ENCODE data around the gene RNF128. TPM values are rescaled to one million over a fixed set of nuclear protein-coding genes. Genes with fewer than 3 reads are reported as not detected.

The RNF128 gene
- total and polyA plus RNA-seq, 2 of the 13 experiments (the other 11 are each of a cell fraction or from before 2014, with no cell fraction given), result 18.5 to 43.5 TPM

DNA sequence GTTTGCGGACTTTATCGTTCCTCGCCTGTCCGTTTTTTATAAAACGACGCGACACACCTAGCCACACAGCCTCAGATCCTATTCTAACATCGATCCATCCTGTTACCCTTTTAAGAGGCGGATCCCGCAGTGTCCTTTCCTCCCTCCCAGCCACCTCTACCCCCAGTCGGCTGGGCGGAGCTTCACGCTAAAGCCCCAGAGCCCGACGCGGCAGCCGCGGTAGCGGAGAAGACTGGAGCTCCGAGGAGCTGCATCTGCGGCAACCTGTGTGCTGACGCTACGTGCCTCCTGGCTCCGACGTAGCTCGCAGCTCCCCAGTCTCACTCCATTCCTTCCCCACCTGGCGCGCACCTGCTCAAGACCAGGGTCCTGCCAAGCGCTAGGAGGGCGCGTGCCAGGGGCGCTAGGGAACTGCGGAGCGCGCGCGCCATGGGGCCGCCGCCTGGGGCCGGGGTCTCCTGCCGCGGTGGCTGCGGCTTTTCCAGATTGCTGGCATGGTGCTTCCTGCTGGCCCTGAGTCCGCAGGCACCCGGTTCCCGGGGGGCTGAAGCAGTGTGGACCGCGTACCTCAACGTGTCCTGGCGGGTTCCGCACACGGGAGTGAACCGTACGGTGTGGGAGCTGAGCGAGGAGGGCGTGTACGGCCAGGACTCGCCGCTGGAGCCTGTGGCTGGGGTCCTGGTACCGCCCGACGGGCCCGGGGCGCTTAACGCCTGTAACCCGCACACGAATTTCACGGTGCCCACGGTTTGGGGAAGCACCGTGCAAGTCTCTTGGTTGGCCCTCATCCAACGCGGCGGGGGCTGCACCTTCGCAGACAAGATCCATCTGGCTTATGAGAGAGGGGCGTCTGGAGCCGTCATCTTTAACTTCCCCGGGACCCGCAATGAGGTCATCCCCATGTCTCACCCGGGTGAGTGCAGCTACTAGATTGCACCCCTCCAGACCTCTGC, at the start of gene RNF128 (continued):
- TF ChIP-seq, protein P1, sequence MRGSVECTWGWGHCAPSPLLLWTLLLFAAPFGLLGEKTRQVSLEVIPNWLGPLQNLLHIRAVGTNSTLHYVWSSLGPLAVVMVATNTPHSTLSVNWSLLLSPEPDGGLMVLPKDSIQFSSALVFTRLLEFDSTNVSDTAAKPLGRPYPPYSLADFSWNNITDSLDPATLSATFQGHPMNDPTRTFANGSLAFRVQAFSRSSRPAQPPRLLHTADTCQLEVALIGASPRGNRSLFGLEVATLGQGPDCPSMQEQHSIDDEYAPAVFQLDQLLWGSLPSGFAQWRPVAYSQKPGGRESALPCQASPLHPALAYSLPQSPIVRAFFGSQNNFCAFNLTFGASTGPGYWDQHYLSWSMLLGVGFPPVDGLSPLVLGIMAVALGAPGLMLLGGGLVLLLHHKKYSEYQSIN (CRISPR knock-in tag; IDR thresholded peaks at IDR 0.05; ENCODE audit: borderline replicate concordance), result no peak
- TF ChIP-seq, protein P2, sequence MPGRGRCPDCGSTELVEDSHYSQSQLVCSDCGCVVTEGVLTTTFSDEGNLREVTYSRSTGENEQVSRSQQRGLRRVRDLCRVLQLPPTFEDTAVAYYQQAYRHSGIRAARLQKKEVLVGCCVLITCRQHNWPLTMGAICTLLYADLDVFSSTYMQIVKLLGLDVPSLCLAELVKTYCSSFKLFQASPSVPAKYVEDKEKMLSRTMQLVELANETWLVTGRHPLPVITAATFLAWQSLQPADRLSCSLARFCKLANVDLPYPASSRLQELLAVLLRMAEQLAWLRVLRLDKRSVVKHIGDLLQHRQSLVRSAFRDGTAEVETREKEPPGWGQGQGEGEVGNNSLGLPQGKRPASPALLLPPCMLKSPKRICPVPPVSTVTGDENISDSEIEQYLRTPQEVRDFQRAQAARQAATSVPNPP (CRISPR knock-in tag; IDR thresholded peaks at IDR 0.05), result no peak
- TF ChIP-seq ZSCAN31 (CRISPR knock-in tag; IDR thresholded peaks at IDR 0.05; ENCODE audit: low read depth) (0 out of 2 replicates have a peak, but pooled peaks have one; percentile 44), ZNF225 (CRISPR knock-in tag; IDR thresholded peaks at IDR 0.05) (no peak), ZNF547 (CRISPR knock-in tag; IDR thresholded peaks at IDR 0.05) (no peak), MBD4 (IDR thresholded peaks at IDR 0.05; ENCODE audit: borderline replicate concordance, low read length) (no peak), SIN3B (IDR thresholded peaks at IDR 0.05; ENCODE audit: low read length) (no peak), NCOA2 (CRISPR knock-in tag; IDR thresholded peaks at IDR 0.05) (no peak), ADNP (CRISPR knock-in tag; IDR thresholded peaks at IDR 0.05) (no peak), CREB1 (IDR thresholded peaks at IDR 0.05) (no peak), CREB1 (CRISPR knock-in tag; IDR thresholded peaks at IDR 0.05) (no peak; the same call in 1 of the 2 replicates), SOX13 (IDR thresholded peaks at IDR 0.05) (no peak), SOX13 (CRISPR knock-in tag; conservative IDR thresholded peaks at IDR 0.05 in 1 of 2, IDR thresholded peaks at IDR 0.05 in 1 of 2) (peak in 1 of 2 experiments; percentile 10; a peak in 1 of 4 replicates), BHLHE40 (IDR thresholded peaks at IDR 0.05; ENCODE audit: low read length) (no peak), HNF4A (CRISPR knock-in tag; IDR thresholded peaks at IDR 0.05) (peak; percentile 9; the same call in 1 of the 2 replicates), PITX1 (CRISPR knock-in tag; IDR thresholded peaks at IDR 0.05) (peak; percentile 56; the same call in 1 of the 2 replicates), MAFF (IDR thresholded peaks at IDR 0.05; ENCODE audit: low read depth, low read length) (no peak), SP4 (CRISPR knock-in tag; IDR thresholded peaks at IDR 0.05) (0 out of 2 replicates have a peak, but pooled peaks have one; percentile 1), ZBTB21 (CRISPR knock-in tag; IDR thresholded peaks at IDR 0.05) (no peak), MAFG (CRISPR knock-in tag; IDR thresholded peaks at IDR 0.05) (no peak), MED8 (CRISPR knock-in tag; IDR thresholded peaks at IDR 0.05; ENCODE audit: insufficient replicate concordance) (peak; percentile 33), ZNF124 (CRISPR knock-in tag; IDR thresholded peaks at IDR 0.05) (no peak), ZNF10 (CRISPR knock-in tag; IDR thresholded peaks at IDR 0.05; ENCODE audit: borderline replicate concordance, low read depth) (no peak), ZNF891 (CRISPR knock-in tag; IDR thresholded peaks at IDR 0.05) (no peak), MYNN (CRISPR knock-in tag; IDR thresholded peaks at IDR 0.05; ENCODE audit: low read depth) (no peak), SIX1 (CRISPR knock-in tag; IDR thresholded peaks at IDR 0.05; ENCODE audit: borderline replicate concordance) (no peak), RXRA (CRISPR knock-in tag; IDR thresholded peaks at IDR 0.05) (0 out of 2 replicates have a peak, but pooled peaks have one; percentile 6), RCOR2 (CRISPR knock-in tag; IDR thresholded peaks at IDR 0.05) (no peak)
- TF ChIP-seq, protein P3, sequence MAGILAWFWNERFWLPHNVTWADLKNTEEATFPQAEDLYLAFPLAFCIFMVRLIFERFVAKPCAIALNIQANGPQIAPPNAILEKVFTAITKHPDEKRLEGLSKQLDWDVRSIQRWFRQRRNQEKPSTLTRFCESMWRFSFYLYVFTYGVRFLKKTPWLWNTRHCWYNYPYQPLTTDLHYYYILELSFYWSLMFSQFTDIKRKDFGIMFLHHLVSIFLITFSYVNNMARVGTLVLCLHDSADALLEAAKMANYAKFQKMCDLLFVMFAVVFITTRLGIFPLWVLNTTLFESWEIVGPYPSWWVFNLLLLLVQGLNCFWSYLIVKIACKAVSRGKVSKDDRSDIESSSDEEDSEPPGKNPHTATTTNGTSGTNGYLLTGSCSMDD (CRISPR knock-in tag; IDR thresholded peaks at IDR 0.05), result no peak
- TF ChIP-seq, protein P4, sequence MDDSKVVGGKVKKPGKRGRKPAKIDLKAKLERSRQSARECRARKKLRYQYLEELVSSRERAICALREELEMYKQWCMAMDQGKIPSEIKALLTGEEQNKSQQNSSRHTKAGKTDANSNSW (CRISPR knock-in tag; IDR thresholded peaks at IDR 0.05; ENCODE audit: borderline replicate concordance), result no peak

Data from HepG2 (cell line).